ENCODE measurements around the gene CPTP.
"Not testable (repeated sequence)": the region's sequence is repeated elsewhere in the genome, so short reads cannot be mapped to it uniquely, and the experiment has no call there.

Gene CPTP

DNA sequence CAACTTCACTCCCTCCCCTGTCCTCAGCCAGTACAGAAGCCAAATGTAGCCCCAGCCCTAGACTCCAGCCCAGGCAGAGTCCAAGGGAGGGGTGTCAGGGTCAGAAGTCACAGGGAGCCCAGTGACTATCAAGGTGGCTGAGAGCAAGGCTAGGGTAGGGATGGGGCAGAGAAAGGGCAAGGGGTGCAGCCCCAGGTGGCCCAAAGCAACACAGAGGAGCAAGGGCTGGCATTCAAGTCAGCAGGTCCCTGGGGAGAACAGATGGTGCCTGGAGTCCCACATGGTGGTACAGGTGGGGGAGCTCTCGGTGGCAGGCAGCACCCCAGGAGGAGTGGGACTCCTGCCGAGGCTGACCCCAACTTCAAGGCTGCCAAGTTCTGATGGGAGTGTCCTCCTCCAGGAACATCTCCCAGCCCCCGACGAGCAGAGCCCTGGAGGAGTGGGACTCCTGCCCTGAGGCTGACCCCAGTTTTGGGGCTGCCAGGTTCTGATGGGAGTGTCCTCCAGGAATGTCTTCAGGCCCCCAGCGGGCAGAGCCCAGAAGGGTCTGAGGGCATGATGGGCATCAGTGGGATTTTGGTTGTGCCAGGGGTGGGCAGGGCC is 28.3 kb downstream of the CPTP start:
- DNase-seq, result no peak

GRCh38 chr1:1353389-1354151 is 29.0 kb downstream of the CPTP start:
- no peak for DNase-seq

DNA sequence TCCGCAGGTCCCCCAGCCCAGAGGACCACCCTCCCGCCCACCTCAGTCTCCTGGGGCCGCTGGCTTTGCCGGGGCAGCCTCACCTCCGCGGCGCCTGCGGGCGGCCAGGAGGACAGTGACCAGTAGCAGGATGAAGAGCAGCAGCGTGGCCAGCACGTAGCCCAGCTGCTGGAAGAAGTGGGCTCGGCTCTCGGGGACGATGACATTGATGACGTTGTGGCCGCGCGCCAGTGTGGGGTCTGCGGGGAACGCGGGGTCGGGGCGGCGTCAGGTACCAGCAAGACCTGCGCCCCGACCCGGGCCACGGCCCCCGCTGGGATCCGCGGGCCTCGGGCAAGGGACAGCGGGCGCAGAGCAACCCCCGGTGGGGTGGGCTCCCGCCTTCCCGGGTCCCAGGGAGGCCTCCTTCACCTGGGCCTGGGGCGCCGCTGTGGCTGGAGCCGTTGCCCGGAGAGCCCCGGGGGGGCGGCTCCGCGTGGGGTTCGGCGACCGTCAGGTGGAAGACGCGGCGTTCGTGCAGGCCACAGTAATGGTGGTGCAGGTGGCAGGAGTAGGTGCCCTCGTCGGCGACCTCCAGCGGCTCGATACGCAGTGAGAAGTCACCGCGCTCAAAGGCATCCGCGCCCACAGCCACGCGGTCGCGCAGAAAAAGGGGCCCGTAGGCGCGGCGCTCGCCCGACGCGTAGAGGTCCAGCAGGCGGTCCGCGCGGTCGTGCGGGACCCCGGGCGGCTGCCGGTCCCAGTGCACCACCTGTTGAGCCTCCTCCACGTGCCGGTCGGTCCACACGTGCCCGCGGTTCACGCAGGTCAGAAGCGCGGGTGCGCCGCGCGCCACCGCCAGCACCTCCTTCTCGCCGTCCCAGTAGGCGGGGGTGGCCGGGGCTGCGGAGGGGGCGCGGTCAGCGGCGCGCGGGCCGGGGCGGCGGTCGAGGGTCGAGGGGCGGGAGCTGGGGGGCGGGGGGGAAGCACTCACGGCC is 30.0 kb downstream of the CPTP start:
- peak; percentile 28 for DNase-seq

GRCh38 chr1:1355416-1355815 is 30.8 kb downstream of the CPTP start:
- no peak for DNase-seq

DNA sequence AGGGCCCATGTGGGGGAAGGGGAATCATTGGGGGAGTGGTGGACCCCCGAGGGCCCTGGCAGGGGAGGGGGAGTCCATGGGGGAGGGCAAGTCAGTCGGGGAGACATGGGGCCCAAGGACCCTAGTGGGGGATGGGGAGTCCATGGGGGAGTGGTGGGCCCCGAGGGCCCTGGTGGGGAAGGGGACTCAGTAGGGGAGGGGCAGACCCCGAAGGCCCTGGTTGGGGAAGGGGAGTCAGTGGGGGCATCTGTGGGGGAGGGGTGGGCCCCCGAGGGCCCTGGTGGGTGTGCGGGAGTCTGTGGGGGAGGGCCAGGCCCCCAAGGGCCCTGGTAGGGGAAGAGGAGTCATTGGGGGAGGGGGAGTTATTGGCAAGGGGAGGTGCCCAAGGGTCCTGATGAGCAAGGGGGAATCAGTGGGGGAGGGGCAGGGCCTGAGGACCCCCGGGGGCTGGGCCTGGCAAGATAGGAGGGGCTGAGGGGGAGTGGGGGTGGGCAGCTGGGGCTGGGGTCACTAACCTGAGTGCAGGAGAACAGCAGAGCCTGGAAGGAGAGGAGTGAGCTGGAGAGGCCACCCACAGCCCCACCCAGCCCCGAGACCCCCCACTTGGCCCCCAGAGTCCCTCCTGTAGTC is 31.7 kb downstream of the CPTP start:
- DNase-seq, result no peak

- DNase-seq, result no peak
Observed at GRCh38 chr1:1356796-1357401, 32.3 kb downstream of the CPTP start.

- DNase-seq, result no peak
Observed at GRCh38 chr1:1357871-1358432, 33.4 kb downstream of the CPTP start.

GRCh38 chr1:1358433-1359271 is 34.0 kb downstream of the CPTP start, which contains the start of gene MXRA8:
TSS of gene MXRA8 (minus strand) at chr1:1358555. CDS start at chr1:1358504, 51 bp downstream.
- DNase-seq, result no peak

- peak; percentile 35 for DNase-seq
Observed at GRCh38 chr1:1359308-1359663, 34.7 kb downstream of the CPTP start.

DNA sequence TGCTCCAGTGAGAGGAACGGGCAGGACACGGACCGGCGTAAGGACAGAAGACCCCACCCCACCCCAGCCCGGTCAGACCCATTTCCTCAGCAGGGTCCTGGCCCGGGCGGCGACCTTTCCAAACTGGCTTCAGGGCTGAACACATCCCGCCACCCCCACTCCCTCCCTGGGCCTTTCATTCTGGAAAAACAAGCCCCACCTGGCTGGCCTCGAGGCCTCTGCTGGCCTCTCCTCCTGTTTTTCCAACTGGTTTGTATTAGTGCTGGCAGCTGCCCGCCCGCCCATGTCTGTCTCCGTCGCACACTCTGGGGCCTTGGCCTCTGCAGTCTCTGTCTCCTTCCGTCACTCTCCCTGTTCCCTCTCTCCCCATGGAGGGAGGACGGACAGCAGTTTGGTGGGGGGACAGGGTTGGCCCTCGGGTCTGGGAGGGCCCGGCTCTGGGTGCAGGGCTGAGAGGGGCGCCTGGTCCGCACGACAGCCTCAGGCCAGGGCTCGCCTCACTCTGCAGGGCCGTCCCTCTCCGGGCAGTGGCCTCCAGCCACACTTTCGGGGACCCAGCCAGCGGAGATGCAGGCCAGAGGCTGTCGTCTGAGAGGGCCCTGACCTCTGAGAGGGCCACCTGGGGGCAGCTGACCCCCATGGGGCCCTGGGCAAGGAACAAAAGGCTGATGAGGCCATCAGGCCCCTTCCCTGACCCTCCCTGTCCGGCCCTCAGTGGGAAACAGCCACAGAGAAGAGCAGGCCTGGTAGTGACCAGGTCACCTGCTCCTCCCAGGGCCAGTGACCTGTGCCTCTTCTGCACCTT is 35.3 kb downstream of the CPTP start:
- DNase-seq, result no peak

DNA sequence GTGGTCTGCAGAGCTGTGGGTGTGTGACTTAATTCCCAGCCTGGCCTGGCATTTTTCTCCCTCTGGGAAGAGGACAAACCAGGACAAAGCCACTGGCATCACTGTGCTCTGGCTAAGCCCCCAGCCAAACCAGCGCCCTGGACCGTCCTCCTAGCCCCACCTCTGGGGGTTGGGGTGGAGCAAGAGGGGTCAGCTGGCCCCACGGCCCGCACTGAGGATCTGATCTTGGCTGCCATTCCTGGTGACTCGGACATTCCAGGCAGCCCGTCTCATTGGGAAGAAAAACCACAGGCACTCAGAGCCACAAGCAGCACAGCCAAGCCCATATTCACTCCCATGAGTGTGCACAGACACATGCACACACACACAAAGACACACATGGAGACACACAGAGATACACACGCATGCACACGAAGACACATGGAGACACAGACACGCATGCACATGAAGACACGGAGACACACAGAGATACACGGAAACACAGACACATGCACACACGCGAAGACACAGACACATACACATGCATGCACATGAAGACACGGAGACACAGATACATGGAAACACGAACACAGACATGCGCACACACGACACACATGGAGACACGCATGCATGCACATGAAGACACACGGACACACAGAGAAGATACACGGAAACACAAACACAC is 36.0 kb downstream of the CPTP start:
- no peak for DNase-seq

GRCh38 chr1:1361233-1361981 is 36.8 kb downstream of the CPTP start:
- no peak for DNase-seq

DNA sequence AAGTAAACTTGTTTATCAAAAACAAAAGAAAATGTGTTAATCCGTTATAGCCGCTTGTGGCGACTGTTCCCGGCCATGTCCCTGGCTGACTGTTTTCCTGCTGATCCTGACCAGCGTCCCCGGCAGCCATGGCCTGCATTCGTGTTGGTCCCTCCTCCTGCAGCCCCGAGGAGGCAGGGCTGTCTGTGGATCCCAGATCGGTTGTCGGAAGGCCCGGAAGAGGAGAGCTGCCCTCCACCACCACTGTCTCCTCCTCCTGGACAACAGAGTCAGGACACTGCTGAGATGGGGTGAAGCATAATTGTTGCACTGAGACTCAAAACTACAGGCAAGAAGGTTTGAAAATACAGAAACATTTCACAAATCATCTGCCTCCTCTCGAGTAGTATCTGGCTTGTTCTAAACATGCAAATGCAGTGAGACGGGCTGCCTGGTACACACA is 37.4 kb downstream of the CPTP start:
- DNase-seq, result no peak

DNA sequence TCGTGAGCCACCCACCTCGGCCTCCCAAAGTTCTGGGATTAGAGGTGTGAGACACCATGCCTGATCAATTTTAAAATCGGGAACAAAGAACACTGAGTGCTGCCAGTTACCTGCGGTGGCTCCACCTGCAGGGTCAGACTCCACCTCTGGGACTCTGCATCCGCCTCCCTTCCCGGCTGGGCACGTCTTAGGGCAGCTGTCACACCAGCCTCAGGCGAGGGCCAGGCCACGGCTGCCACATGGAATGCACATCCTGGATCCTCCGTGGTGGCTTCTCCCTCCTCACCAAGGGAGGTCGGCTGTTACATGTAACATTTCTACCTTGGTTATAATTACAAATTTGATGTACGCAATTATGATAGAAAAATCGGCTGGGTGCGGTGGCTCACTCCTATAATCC is 39.7 kb downstream of the CPTP start:
- no peak for DNase-seq

DNA sequence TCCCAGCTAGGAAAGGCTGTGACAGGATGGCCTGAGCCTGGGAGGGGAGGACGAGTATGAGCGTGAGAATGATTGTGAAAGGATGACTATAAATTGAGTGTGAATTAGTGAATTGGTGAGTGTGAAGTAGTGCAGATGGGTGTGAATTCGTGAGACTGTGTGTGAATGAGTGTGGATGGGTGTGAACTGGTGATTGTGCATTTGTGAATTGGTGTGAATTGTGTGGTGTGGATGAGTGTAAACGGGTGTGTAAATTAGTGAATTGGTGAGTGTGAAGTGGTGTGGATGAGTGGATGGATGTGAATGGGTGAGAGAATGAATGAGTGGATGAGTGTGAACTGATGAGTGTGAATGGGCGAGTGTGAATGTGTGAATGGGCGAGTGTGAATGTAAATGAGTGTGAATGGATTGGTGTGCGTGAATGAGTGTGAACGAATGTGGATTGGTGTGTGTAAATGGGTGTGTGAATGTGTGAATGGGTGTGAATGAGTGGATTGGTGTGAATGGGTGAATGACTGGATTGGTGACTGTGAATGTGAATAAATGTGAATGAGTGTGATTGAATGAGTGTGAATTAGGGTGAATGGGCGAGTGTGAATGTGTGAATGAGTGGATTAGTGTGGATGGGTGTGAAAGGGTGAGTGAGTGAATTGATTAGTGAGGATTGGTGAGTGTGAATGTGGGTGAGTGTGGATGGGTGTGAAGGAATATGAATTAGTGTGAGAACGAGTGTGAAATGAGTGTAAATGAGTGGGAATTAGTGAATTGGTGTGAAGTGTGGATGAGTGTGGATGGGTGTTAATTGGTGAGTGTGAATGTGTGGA is 41.5 kb downstream of the CPTP start:
- no peak for DNase-seq

- no peak for DNase-seq
Observed at GRCh38 chr1:1366699-1367066, 42.1 kb downstream of the CPTP start.

DNA sequence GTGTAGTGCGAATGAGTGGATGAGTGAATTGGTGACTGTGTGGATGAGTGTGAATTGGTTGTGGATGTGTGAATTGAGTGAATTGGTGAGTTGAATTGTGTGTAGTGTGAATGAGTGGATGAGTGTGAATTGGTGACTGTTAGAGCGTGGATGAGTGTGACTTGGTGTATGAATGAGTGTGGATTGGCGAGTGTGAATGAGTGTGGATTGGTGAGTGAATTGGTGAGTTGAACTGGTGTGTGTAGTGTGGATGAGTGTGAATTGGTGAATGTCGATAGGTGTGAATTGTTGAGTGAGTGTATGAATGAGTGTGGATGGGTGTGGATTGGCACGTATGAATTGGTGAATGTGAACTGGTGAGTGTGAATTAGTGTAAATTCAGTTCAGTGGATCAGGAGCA is 42.7 kb downstream of the CPTP start:
- DNase-seq, result no peak

- DNase-seq, result not testable (repeated sequence)
Observed at GRCh38 chr1:1370094-1370493, 45.5 kb downstream of the CPTP start.
